GM12878 (cell line): Measurements from ENCODE around the gene MAFG. TPM values are rescaled to one million over a fixed set of nuclear protein-coding genes. Genes with fewer than 3 reads are reported as not detected.

Experiments
- ATAC-seq: fragments of 200-7000 bp; cut with Tn5 transposase; 3 replicates; pipeline ENCODE4 v1.9.1; 2020; ENCODE audit warnings: mild to moderate bottlenecking, moderate library complexity
- BruUV-seq: library from RNA; stranded (reverse); fragments of 400-500 nt; replicated peaks from 2 replicates; lab custom pipeline; 2021; lab: Mats Ljungman, UMichigan
- CTCF ChIA-PET: fragments of 300-600 bp; sonication (Branson Sonifier 250); formaldehyde crosslinking; extraction: SDS; loops from one replicate; lab custom pipeline; 2021; ENCODE audit warnings: inconsistent platforms; lab: Yijun Ruan, JAX
- POLR2A ChIA-PET: fragments of 350-600 bp; formaldehyde crosslinking; extraction: SDS; loops from one replicate; lab custom pipeline; 2021; ENCODE audit warnings: inconsistent platforms; lab: Charles Lee
- RAD21 ChIA-PET: fragments of 300-600 bp; sonication (Branson Sonifier 250); formaldehyde crosslinking; loops from one replicate; lab custom pipeline; 2023; ENCODE audit warnings: antibody characterized with exemption; ENCODE audit not compliant: unreplicated experiment; lab: Charles Lee
- SMC1A ChIA-PET: fragments of 300-600 bp; sonication (Branson Sonifier 250); formaldehyde crosslinking; loops from one replicate; lab custom pipeline; 2023; ENCODE audit not compliant: unreplicated experiment, uncharacterized antibody; lab: Charles Lee
- DNase-seq: peaks from one replicate; pipeline ENCODE4 v3.0.0-alpha.2; 2011; ENCODE audit warnings: low read depth, low spot score
- FAIRE-seq: peaks from 3 replicates; lab custom pipeline; 2011; peaks lifted over from hg19 to GRCh38; lab: Jason Lieb, UNC
- H2AFZ ChIP-seq: 2 replicates; pipeline ENCODE4 v1.6.0; 2011; ENCODE audit warnings: low read depth, low read length, control low read depth; ENCODE audit not compliant: control insufficient read depth
- H3K27ac ChIP-seq: 2 replicates; pipeline ENCODE4 v1.5.1; 2011; ENCODE audit warnings: control low read depth; ENCODE audit not compliant: control insufficient read depth, insufficient read depth
- H3K27me3 ChIP-seq, 2 experiments: replicated peaks in 1 of 2; 2 replicates each; pipeline versions ENCODE4 v1.6.0 to v1.6.1; 2011; ENCODE audit warnings: low read length in 1 of 2; ENCODE audit not compliant: control insufficient read depth in 2 of 2, insufficient read depth in 2 of 2
- H3K36me3 ChIP-seq, 2 experiments: 2 replicates each; pipeline ENCODE4 v1.5.1; 2011; ENCODE audit warnings: low read length in 1 of 2; ENCODE audit not compliant: control insufficient read depth in 2 of 2, insufficient read depth in 2 of 2
- H3K4me1 ChIP-seq: 2 replicates; pipeline ENCODE4 v1.6.1; 2011; ENCODE audit warnings: mild to moderate bottlenecking, low read length, moderate library complexity, mixed read lengths; ENCODE audit not compliant: control insufficient read depth, insufficient read depth
- H3K4me2 ChIP-seq: 2 replicates; pipeline ENCODE4 v1.6.0; 2011; ENCODE audit warnings: control low read depth; ENCODE audit not compliant: control insufficient read depth, insufficient read depth
- H3K4me3 ChIP-seq: fragments of 200-600 bp; sonication (generic); 2 replicates; pipeline ENCODE4 v1.5.1; 2016
- H3K79me2 ChIP-seq: 2 replicates; pipeline ENCODE4 v1.6.0; 2011; ENCODE audit warnings: low read length; ENCODE audit not compliant: control insufficient read depth, insufficient read depth
- H3K9ac ChIP-seq: 2 replicates; pipeline ENCODE4 v1.8.0; 2011; ENCODE audit warnings: low read length, control low read depth, mixed read lengths; ENCODE audit not compliant: control insufficient read depth, insufficient read depth
- H3K9me3 ChIP-seq: replicated peaks from 3 replicates; pipeline ENCODE4 v1.5.1; 2011; ENCODE audit warnings: mild to moderate bottlenecking, low read length; ENCODE audit not compliant: control insufficient read depth, insufficient read depth
- H4K20me1 ChIP-seq: 2 replicates; pipeline ENCODE4 v1.6.0; 2011; ENCODE audit not compliant: control insufficient read depth, insufficient read depth
- BMI1 ChIP-seq: fragments of 450-650 bp; IDR thresholded peaks from 2 replicates; pipeline ENCODE4 v1.6.1; 2016; ENCODE audit warnings: mild to moderate bottlenecking, moderate library complexity, borderline replicate concordance
- E2F8 ChIP-seq: fragments of 450-650 bp; IDR thresholded peaks from 2 replicates; pipeline ENCODE4 v1.6.1; 2018; ENCODE audit warnings: mild to moderate bottlenecking, low read depth, moderate library complexity; ENCODE audit not compliant: partially characterized antibody
- MTA2 ChIP-seq: fragments of 450-650 bp; IDR thresholded peaks from 2 replicates; pipeline ENCODE4 v1.6.1; 2016; ENCODE audit warnings: low read depth, mild to moderate bottlenecking, moderate library complexity
- NRF1 ChIP-seq: conservative IDR thresholded peaks from 2 replicates; pipeline ENCODE4 v1.6.1; 2011; ENCODE audit warnings: mild to moderate bottlenecking, low read depth, low read length, improper control_type of control experiment
- RUNX3 ChIP-seq: IDR thresholded peaks from 2 replicates; pipeline ENCODE4 v1.6.1; 2012; ENCODE audit warnings: low read length, inconsistent platforms
- WGBS: methylation state at CpG from one replicate; pipeline ENCODE4 v1.1.6; 2016; ENCODE audit warnings: low lambda C conversion rate; ENCODE audit not compliant: insufficient replicate concordance, insufficient coverage; ENCODE audit errors: missing lambda C conversion rate; 5-methylcytosine and 5-hydroxymethylcytosine counted together
- in situ Hi-C: fragments of 300-500 bp; cut with MboI; formaldehyde crosslinking; loops from 9 replicates; pipeline ENCODE4 v1.14.3; 2018; ENCODE audit warnings: mixed read lengths
- intact Hi-C: fragments of 100-400 bp; cut with micrococcal nuclease; formaldehyde crosslinking; loops from one replicate; pipeline ENCODE4 v1.14.2; 2022; ENCODE audit not compliant: unreplicated experiment
- polyA plus RNA-seq, 11 experiments: library from polyadenylated mRNA; depleted of rRNA in 4 of 11; unstranded in 6 of 11; stranded (reverse) in 5 of 11; fragments of >200 nt; fragmentation: Nextera tagmentation in 4 of 11; fragmentation: Illumina TruSeq in 1 of 11; extraction: Ambion mirVana in 4 of 11; extraction: Trizol in 1 of 11; gene quantifications; 1 replicate in 1 of 11; 2 replicates in 10 of 11; pipeline versions ENCODE4 v1.2.1 to v1.2.3, GENCODE V29; 2011 to 2016; ENCODE audit warnings: inconsistent platforms in 2 of 11, missing spikeins in 2 of 11, low read depth in 1 of 11
- total RNA-seq, 4 experiments: library from RNA; depleted of rRNA in 3 of 4; stranded (reverse); fragments of >200 nt in 3 of 4; fragmentation: Illumina TruSeq in 1 of 4; extraction: Trizol in 1 of 4; gene quantifications; 2 replicates each; pipeline versions ENCODE4 v1.2.1 to v1.2.3, GENCODE V29; 2013 to 2021
- TF ChIP-seq, protein P1 (sequence below): fragments of 450-650 bp; IDR thresholded peaks from 2 replicates; pipeline ENCODE4 v1.6.1; 2017; ENCODE audit warnings: borderline replicate concordance

The MAFG gene
- total and polyA plus RNA-seq, 10 of the 15 experiments (the other 5 are each of a cell fraction or from before 2014, with no cell fraction given) = 0.48 to 20.1 (median 7.6) TPM

- TF ChIP-seq, protein P1, sequence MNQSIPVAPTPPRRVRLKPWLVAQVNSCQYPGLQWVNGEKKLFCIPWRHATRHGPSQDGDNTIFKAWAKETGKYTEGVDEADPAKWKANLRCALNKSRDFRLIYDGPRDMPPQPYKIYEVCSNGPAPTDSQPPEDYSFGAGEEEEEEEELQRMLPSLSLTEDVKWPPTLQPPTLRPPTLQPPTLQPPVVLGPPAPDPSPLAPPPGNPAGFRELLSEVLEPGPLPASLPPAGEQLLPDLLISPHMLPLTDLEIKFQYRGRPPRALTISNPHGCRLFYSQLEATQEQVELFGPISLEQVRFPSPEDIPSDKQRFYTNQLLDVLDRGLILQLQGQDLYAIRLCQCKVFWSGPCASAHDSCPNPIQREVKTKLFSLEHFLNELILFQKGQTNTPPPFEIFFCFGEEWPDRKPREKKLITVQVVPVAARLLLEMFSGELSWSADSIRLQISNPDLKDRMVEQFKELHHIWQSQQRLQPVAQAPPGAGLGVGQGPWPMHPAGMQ = no peak
- TF ChIP-seq RUNX3 = no peak
Measured at GRCh38 chr17:81947189-81947588, 19.7 kb upstream of the MAFG start, which contains the start of gene MYADML2 (continued).

DNA sequence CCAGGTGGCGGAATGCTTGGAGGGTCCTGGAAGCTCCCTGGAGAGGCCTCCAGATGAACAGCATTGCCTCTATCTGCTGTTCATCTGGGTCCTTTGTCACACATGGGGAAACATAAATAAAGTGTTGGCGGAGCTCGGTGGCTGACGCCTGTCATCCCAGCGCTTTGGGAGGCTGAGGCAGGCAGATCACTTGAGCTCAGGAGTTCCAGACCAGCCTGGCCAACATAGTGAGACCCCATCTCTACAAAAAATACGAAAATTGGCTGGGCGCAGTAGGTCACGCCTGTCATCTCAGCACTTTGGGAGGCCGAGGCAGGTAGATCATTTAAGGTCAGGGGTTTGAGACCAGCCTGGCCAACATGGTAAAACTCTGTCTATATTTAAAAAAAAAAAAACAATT is 17.3 kb upstream of the MAFG start:
- FAIRE-seq = no peak
- no peak for ATAC-seq
- TF ChIP-seq E2F8 (no peak), MTA2 (no peak), NRF1 (no peak), BMI1 (no peak)

More for the DNA sequence above, 17.3 kb upstream of the MAFG start:
- DNase-seq = no peak
- ChIA-PET SMC1A (no interaction called here), CTCF (interaction anchor here (0.7 to 1.6 kb wide), 2 partner anchors 10 to 75 kb away, joined by 3 to 4 read pairs; no protein-coding TSS in a partner anchor), POLR2A (interaction anchor here (1.2 kb wide), 1 partner anchor 24 kb away, joined by 3 read pairs; no protein-coding TSS in a partner anchor), RAD21 (no interaction called here)
- Histone ChIP-seq H4K20me1 (no peaks in the 10 kb centered on the region), H3K9ac (no peak overlapping the region), H3K4me1 (no peaks in the 10 kb centered on the region), H3K27me3 (no peaks in the 10 kb centered on the region), H3K4me3 (no peak overlapping the region), H2AFZ (no peak overlapping the region), H3K4me2 (no peak overlapping the region), H3K27ac (no peak overlapping the region), H3K79me2 (no peaks in the 10 kb centered on the region), H3K36me3 (no peaks in the 10 kb centered on the region), H3K9me3 (no peaks in the 10 kb centered on the region)
- intact Hi-C loops (no loop called here), in situ Hi-C loops (no loop called here)
- no TSS peak for BruUV-seq
- 71% methylated on average over 9 of the region's 9 CpGs for WGBS
